NCI-H748 (cell line): Measurements from ENCODE around the gene GRIP2.

Source experiments
- DNase-seq: peaks from one replicate; lab custom pipeline; 2025; ENCODE audit not compliant: unreplicated experiment; lab: John Stamatoyannopoulos, UW

Gene GRIP2

GRCh38 chr3:14471016-14471415 lies 69.1 kb downstream of the GRIP2 start:
- no peak for DNase-seq

- DNase-seq = no peak
Measured at GRCh38 chr3:14470461-14470860, 69.7 kb downstream of the GRIP2 start.

- no peak for DNase-seq
Measured at GRCh38 chr3:14468621-14468981, 71.5 kb downstream of the GRIP2 start.

GRCh38 chr3:14467814-14468620 lies 72.1 kb downstream of the GRIP2 start:
- peak; percentile 43 for DNase-seq

- DNase-seq = no peak
Measured at GRCh38 chr3:14466179-14466903, 73.8 kb downstream of the GRIP2 start.

GRCh38 chr3:14465425-14465824 lies 74.7 kb downstream of the GRIP2 start:
- DNase-seq = no peak

GRCh38 chr3:14464521-14464920 lies 75.6 kb downstream of the GRIP2 start:
- no peak for DNase-seq

GRCh38 chr3:14464141-14464465 lies 76.0 kb downstream of the GRIP2 start:
- DNase-seq = no peak

- DNase-seq = peak; percentile 85
Measured at GRCh38 chr3:14463330-14464140, 76.6 kb downstream of the GRIP2 start.

GRCh38 chr3:14462738-14463137 lies 77.4 kb downstream of the GRIP2 start:
- peak; percentile 30 for DNase-seq

- DNase-seq = peak; percentile 30
Measured at GRCh38 chr3:14461748-14462324, 78.3 kb downstream of the GRIP2 start.

GRCh38 chr3:14461006-14461747 lies 79.0 kb downstream of the GRIP2 start:
- DNase-seq = no peak

- no peak for DNase-seq
Measured at GRCh38 chr3:14460342-14461005, 79.7 kb downstream of the GRIP2 start.

- DNase-seq = no peak
Measured at GRCh38 chr3:14459787-14460186, 80.4 kb downstream of the GRIP2 start.

GRCh38 chr3:14459384-14459783 lies 80.8 kb downstream of the GRIP2 start:
- DNase-seq = no peak

GRCh38 chr3:14458434-14459275 lies 81.5 kb downstream of the GRIP2 start:
- no peak for DNase-seq

- no peak for DNase-seq
Measured at GRCh38 chr3:14457999-14458398, 82.1 kb downstream of the GRIP2 start.

GRCh38 chr3:14457481-14457880 lies 82.7 kb downstream of the GRIP2 start:
- DNase-seq = no peak

GRCh38 chr3:14456794-14457193 lies 83.3 kb downstream of the GRIP2 start:
- no peak for DNase-seq
